ENCODE results near the gene NDFIP1.
"Not testable (repeated sequence)": the region's sequence is repeated elsewhere in the genome, so short reads cannot be mapped to it uniquely, and the experiment has no call there.

Gene NDFIP1

GRCh38 chr5:142156839-142157463 is 48.4 kb downstream of the NDFIP1 start:
- no peak for DNase-seq

- no peak for DNase-seq
These were observed 50.8 kb downstream of the NDFIP1 start for GRCh38 chr5:142159354-142159753.

GRCh38 chr5:142164315-142164714 is 55.7 kb downstream of the NDFIP1 start:
- DNase-seq: no peak

GRCh38 chr5:142166754-142167153 is 58.2 kb downstream of the NDFIP1 start:
- DNase-seq: no peak

- no peak for DNase-seq
These were observed 58.9 kb downstream of the NDFIP1 start for GRCh38 chr5:142167458-142167857.

GRCh38 chr5:142168365-142168764 is 59.8 kb downstream of the NDFIP1 start:
- DNase-seq: no peak

- DNase-seq: no peak
These were observed 61.8 kb downstream of the NDFIP1 start for GRCh38 chr5:142170254-142170953.

GRCh38 chr5:142171270-142171669 is 62.7 kb downstream of the NDFIP1 start:
- no peak for DNase-seq

- DNase-seq: no peak
These were observed 66.5 kb downstream of the NDFIP1 start for GRCh38 chr5:142175039-142175438.

GRCh38 chr5:142175461-142176142 is 67.0 kb downstream of the NDFIP1 start:
- no peak for DNase-seq

GRCh38 chr5:142176255-142176654 is 67.7 kb downstream of the NDFIP1 start:
- no peak for DNase-seq

GRCh38 chr5:142178651-142179050 is 70.1 kb downstream of the NDFIP1 start:
- no peak for DNase-seq

- DNase-seq: no peak
These were observed 71.3 kb downstream of the NDFIP1 start for GRCh38 chr5:142179776-142180387.

GRCh38 chr5:142181096-142181495 is 72.5 kb downstream of the NDFIP1 start:
- no peak for DNase-seq

GRCh38 chr5:142181547-142182163 is 73.1 kb downstream of the NDFIP1 start:
- no peak for DNase-seq

GRCh38 chr5:142182840-142183239 is 74.3 kb downstream of the NDFIP1 start:
- no peak for DNase-seq

- DNase-seq: no peak
These were observed 75.0 kb downstream of the NDFIP1 start for GRCh38 chr5:142183561-142183960.

- DNase-seq: no peak
These were observed 76.4 kb downstream of the NDFIP1 start for GRCh38 chr5:142184988-142185387.

GRCh38 chr5:142186514-142186856 is 77.9 kb downstream of the NDFIP1 start:
- no peak for DNase-seq

GRCh38 chr5:142186857-142187594 is 78.4 kb downstream of the NDFIP1 start:
- no peak for DNase-seq

GRCh38 chr5:142188691-142189090 is 80.1 kb downstream of the NDFIP1 start:
- not testable (repeated sequence) for DNase-seq

GRCh38 chr5:142189813-142190212 is 81.2 kb downstream of the NDFIP1 start:
- DNase-seq: no peak

GRCh38 chr5:142191776-142192175 is 83.2 kb downstream of the NDFIP1 start:
- DNase-seq: no peak
